Measurements from ENCODE around the gene DHRSX.

DNA sequence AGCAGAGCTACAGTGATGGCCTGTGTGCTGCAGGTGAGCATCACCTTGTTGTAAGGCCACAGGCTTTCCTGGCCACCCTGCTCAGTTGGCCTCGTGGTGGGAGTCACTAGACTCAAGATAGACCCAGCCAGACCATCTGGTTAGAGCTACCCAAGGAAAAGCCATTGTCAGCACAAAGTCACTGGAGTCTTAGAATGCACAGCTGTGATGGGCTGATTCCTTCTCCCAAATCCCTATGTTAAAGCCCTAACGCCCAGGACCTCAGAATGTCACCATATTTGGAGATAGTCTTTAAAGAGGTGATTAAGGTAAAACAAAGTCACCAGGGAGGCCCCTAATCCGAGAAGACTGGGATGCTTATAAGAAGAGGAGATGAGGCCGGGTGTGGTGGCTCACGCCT, 173.4 kb downstream of the DHRSX start:
- TF ChIP-seq, protein P1, sequence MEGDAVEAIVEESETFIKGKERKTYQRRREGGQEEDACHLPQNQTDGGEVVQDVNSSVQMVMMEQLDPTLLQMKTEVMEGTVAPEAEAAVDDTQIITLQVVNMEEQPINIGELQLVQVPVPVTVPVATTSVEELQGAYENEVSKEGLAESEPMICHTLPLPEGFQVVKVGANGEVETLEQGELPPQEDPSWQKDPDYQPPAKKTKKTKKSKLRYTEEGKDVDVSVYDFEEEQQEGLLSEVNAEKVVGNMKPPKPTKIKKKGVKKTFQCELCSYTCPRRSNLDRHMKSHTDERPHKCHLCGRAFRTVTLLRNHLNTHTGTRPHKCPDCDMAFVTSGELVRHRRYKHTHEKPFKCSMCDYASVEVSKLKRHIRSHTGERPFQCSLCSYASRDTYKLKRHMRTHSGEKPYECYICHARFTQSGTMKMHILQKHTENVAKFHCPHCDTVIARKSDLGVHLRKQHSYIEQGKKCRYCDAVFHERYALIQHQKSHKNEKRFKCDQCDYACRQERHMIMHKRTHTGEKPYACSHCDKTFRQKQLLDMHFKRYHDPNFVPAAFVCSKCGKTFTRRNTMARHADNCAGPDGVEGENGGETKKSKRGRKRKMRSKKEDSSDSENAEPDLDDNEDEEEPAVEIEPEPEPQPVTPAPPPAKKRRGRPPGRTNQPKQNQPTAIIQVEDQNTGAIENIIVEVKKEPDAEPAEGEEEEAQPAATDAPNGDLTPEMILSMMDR (IDR thresholded peaks at IDR 0.05): no peak
- TF ChIP-seq POLR2A (IDR thresholded peaks at IDR 0.05): no peak

All from adrenal gland (tissue), 5 donors.